Measurements from ENCODE around the gene TRIP13. TPM values are rescaled to one million over a fixed set of nuclear protein-coding genes. Genes with fewer than 3 reads are reported as not detected.

TRIP13 gene
- total RNA-seq, 1 donor, result 32.5 TPM

DNA sequence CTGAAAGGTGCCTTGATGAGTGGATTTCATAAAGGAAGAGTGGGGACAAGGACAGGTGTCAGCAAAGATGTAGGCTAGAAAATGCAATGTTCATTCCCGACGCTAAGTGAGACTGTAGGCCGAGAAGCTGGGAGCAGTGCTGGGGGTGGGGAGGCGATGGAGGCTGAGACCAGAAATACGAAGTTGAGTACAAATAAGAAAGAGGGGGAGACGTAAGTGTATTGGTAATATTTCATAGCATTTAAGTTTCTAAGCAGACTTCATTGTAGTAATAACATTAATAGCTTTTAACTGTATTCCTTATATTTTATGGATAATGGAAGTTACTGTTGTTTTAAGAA lies 11.0 kb downstream of the TRIP13 start:
- DNase-seq (ENCODE audit: low read depth), result no peak
- TF ChIP-seq, protein P1, sequence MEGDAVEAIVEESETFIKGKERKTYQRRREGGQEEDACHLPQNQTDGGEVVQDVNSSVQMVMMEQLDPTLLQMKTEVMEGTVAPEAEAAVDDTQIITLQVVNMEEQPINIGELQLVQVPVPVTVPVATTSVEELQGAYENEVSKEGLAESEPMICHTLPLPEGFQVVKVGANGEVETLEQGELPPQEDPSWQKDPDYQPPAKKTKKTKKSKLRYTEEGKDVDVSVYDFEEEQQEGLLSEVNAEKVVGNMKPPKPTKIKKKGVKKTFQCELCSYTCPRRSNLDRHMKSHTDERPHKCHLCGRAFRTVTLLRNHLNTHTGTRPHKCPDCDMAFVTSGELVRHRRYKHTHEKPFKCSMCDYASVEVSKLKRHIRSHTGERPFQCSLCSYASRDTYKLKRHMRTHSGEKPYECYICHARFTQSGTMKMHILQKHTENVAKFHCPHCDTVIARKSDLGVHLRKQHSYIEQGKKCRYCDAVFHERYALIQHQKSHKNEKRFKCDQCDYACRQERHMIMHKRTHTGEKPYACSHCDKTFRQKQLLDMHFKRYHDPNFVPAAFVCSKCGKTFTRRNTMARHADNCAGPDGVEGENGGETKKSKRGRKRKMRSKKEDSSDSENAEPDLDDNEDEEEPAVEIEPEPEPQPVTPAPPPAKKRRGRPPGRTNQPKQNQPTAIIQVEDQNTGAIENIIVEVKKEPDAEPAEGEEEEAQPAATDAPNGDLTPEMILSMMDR (IDR thresholded peaks at IDR 0.05; ENCODE audit: insufficient read depth, low read length), result no peak

DNA sequence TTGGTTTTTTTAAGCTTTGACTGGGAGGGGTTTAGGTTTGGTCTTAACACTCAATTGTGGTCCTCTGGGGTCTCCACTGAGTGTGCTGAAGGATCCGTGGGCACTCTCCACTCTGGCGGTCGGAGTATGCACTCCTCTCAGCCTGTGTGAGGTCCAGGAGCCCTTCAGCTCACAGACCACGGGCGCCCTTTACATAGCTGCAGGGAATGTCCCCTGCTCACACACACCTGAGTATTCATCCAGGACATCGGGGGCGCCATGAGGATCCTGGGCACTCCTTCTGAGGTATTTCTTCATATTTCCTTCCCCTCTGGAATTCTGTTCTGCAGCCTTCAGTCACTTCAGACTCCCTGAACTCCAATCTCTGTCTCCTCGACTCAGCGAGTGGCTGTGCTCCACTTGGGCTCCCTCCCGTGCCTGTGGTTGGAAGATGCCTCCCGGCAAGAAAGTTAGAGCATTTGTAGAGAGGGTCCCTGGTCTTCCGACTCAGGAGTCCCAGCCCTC lies 12.5 kb downstream of the TRIP13 start:
- TF ChIP-seq, protein P1 (IDR thresholded peaks at IDR 0.05; ENCODE audit: insufficient read depth, low read length), result no peak
- no peak overlapping the region for H3K4me3 ChIP-seq (ENCODE audit: low read depth, low read length)
- no peak for DNase-seq (ENCODE audit: low read depth)

More for the DNA sequence above, 11.0 kb downstream of the TRIP13 start:
- no peak overlapping the region for H3K4me3 ChIP-seq (ENCODE audit: low read depth, low read length)

DNA sequence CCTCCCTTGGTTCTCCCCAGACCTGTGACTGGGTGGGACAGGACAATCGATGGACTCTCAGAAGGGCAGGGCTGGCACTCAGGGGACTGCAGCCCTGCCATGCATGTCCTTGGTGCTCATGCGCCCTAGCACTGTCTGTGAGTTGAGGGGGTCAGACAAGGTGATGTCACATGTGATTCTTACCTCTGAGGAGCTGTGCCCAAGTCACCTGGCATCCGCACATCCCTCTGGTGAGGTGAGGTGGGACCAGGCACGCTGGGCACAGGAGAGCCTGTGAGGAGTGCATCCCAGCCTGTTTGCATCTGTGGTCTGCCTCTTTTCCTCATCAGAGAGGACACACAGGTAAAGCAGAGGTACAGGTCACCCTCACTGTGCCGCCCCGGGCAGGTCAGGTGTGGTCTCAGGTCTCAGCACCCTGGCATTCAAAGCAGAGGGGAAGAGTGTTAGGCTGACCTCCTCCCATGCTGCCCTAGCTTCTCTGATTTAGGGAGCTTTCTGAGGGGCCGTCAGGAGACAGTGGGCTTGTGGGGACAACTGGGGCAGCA lies 14.8 kb downstream of the TRIP13 start:
- DNase-seq (ENCODE audit: low read depth), result no peak
- H3K4me3 ChIP-seq (ENCODE audit: low read depth, low read length), result no peak overlapping the region
- TF ChIP-seq, protein P1 (IDR thresholded peaks at IDR 0.05; ENCODE audit: insufficient read depth, low read length), result no peak

DNA sequence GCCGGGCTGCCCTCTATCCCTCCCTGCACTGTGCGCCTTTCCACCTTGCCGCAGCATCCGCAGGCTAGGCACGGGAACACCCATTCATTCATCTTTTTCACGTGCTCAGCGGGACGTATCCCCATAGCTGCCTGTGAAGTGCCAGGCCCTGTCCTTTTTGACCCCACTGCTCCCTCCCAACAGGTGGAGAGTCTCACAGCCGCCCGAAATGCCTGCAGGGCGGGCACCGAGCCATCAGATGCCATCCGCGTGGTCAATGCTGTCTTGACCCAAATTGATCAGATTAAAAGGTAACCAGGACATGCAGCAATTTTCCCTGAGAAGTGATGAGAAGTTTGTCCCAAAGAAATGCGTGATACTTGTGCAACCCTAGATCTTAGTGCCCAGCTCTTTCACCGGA lies 15.5 kb downstream of the TRIP13 start:
- DNase-seq (ENCODE audit: low read depth), result no peak
- TF ChIP-seq, protein P1 (IDR thresholded peaks at IDR 0.05; ENCODE audit: insufficient read depth, low read length), result no peak
- H3K4me3 ChIP-seq (ENCODE audit: low read depth, low read length), result no peak overlapping the region

DNA sequence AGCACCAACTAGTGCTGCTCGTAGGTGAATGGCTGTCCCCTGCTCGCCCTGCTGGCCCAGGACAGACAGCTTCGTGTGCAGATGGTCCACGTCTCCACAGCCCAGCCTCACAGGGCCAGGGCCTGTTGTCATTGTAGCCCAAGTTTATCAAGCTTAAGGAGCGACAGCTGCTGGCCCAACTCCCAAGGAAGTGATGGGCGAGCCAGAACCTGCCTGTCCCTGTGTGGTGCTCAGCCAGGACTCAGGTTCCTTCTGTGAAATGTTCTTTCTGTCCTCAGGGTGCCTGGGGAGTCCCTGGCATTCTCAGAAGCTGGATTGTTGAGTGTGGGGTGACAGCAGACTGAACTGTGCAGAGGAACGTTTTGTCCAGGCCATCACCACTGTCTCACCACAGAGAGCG lies 16.4 kb downstream of the TRIP13 start:
- no peak for DNase-seq (ENCODE audit: low read depth)
- TF ChIP-seq, protein P1 (IDR thresholded peaks at IDR 0.05; ENCODE audit: insufficient read depth, low read length), result no peak
- H3K4me3 ChIP-seq (ENCODE audit: low read depth, low read length), result no peak overlapping the region

DNA sequence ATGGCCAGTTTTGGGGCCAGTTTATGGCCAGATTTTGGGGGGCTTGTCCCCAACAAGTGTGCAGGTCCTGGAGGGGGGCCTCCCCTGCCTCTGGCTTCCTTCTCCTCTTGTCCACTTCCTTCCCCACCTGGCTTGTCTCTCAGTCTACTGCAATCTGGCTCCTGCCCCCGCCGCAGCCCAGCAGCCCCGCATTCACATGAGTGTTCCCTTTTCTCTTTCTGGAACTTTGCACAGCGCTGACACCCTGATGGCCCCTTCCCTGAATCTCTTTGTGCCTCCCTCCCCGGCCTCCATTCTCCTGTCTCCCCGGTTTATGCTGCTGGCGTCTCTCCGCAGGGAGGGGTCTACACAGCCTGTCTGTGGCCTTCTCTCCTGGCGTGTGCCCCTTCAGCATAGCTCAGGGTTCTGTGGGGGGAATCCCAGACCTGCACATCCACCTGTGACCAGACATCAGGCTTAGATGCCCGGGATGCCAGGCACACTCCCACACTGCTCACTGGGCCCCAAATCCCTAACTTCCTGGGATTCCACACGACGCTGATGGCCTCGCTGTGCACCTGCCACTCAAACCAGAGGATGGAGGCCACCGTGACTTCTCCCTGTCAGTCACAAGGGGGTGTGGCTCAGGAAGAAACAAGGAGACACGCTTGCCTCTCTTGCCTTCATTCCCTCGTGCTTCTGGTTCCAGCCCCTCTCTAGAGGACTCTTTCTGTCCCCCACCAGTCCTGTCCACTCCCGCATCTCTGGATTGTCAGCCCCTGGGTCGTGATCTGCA lies 17.5 kb downstream of the TRIP13 start:
- no peak for DNase-seq (ENCODE audit: low read depth)
- H3K4me3 ChIP-seq (ENCODE audit: low read depth, low read length), result no peak overlapping the region
- TF ChIP-seq, protein P1 (IDR thresholded peaks at IDR 0.05; ENCODE audit: insufficient read depth, low read length), result no peak
